Midbrain (tissue), 1 donor: ENCODE results near the gene ANO10.
"Not testable (repeated sequence)": the region's sequence is repeated elsewhere in the genome, so short reads cannot be mapped to it uniquely, and the experiment has no call there.

Experiments
- DNase-seq: peaks from one replicate; lab custom pipeline; 2025; lab: John Stamatoyannopoulos, UW

The ANO10 gene, protein sequence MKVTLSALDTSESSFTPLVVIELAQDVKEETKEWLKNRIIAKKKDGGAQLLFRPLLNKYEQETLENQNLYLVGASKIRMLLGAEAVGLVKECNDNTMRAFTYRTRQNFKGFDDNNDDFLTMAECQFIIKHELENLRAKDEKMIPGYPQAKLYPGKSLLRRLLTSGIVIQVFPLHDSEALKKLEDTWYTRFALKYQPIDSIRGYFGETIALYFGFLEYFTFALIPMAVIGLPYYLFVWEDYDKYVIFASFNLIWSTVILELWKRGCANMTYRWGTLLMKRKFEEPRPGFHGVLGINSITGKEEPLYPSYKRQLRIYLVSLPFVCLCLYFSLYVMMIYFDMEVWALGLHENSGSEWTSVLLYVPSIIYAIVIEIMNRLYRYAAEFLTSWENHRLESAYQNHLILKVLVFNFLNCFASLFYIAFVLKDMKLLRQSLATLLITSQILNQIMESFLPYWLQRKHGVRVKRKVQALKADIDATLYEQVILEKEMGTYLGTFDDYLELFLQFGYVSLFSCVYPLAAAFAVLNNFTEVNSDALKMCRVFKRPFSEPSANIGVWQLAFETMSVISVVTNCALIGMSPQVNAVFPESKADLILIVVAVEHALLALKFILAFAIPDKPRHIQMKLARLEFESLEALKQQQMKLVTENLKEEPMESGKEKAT

DNA sequence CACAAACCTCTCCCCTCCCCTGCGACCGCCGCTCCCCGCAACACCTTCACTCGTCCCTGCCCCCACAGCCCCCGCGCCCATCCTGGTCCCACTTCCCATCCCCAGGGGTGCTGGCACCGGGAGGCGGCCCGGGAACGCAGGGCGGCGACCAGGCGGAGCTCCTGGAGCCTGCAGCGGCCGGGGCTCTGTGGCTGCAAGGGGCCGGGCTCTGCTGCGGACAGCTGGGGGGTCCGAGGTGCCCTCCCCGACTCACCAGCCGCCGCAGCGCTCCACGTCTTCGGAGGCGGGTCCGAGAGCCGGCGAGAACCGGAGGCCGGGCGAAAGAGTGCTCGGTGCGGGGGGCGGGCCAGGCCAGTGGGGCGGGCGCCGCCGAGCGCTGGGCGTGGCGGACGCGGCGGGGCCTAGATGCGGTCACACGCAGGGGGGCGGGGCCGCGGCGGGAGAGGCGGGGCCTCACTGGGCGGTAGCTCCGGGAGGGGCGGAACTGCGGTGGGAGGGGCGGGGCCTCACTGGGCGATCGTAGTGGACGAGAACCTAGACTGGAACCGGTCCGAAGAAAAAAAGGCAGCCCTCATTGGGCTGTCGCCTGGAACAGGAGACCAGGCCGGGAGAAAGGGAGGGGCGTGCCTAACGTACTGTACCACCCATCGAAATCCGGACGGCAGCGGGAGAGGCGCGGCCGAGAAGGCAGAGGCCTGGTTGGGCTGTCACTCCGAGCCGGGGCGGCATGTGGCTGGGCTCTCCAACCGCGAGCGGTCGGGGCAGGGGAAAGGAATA lies at the start of gene ANO10:
Gene ANO10, minus strand, starts transcription at position 356 of the 777 bp plus-strand sequence. CDS start 16,159 bp downstream, outside the sequence.
- DNase-seq: peak; percentile 96

DNA sequence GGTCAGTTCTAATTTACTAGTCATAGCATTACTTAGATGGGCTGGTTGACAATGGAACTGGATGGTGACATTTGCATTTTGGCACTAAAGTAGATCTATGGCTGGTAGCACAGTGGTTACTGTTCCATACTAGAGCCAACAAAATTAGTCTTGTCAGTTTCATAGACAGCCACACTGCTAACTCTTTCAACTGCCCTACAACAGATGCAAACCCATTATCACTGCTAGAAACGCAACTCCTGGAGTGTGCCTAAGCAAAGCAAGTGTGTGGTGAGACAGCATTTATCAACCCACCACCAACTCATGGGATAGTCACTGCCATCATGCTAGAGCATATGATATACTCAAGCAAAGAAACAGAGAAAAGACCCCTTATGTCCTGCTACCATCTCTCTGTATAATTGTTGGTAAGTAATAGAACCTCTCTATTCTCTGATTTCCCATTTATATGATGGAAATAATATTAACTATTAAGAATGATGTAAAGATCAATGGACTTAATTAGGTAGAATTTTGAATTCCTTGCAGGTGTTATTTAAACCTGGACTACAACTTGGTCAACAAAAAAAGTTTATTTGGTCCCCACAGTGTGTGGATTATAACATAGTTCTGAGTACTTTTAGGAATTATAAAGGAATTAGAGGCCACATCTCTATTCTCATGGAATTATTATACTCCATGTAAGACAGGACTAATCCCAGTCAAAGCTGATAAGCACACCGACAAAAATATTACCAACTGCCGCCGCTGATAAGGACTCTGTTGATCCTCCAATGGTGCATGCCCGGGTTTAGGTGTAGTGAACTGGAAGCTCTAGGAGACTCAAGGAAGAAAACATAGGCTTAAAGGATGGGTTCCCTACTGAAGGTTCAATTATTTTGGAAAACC lies 49.1 kb upstream of the ANO10 start:
- DNase-seq: no peak

DNA sequence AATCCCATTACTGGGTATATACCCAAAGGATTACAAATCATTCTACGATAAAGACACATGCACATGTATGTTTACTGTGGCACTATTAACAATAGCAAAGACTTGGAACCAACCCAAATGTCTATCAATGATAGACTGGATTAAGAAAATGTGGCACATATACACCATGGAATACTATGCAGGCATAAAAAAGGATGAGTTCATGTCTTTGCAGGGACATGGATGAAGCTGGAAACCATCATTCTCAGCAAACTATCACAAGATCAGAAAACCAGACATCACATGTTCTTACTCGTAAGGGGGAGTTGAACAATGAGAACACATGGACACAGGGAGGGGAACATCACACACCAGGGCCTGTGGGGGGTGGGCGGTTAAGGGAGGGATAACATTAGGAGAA lies 43.2 kb upstream of the ANO10 start:
- DNase-seq: not testable (repeated sequence)

DNA sequence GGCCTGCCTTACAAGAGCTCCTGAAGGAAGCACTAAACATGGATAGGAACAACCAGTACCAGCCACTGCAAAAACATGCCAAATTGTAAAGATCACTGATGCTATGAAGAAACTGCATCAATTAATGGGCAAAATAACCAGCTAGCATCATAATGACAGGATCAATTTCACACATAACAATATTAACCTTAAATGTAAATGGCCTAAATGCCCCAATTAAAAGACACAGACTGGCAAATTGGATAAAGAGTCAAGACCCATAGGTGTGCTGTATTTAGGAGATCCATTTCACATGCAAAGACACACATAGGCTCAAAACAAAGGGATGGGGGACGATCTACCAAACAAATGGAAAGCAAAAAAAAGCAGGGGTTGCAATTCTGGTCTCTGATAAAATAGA lies 39.6 kb upstream of the ANO10 start:
- DNase-seq: not testable (repeated sequence)

DNA sequence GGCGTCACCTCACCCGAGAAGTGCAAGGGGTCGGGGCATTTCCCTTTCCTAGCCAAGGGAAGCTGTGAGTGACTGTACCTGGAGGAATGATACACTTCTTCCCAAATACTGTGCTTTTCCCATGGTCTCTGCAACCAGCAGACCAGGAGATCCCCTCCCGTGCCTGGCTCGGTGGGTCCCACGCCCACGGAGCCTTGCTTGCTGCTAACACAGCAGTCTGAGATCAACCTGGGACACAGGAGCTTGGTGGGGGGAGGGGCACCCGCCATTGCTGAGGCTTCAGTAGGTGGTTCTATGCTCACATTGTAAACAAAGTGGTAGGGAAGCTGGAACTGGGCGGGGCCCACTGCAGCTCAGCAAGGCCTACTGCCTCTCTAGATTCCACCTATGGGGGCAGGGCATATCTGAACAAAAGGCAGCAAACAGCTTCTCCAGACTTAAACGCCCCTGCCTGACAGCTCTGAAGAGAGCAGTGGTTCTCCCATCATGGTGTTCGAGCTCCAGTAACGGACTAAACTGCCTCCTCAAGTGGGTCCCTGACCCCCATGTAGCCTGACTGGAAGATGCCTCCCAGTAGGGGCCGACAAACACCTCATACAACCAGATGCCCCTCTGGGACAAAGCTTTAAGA lies 37.6 kb upstream of the ANO10 start:
- no peak for DNase-seq

DNA sequence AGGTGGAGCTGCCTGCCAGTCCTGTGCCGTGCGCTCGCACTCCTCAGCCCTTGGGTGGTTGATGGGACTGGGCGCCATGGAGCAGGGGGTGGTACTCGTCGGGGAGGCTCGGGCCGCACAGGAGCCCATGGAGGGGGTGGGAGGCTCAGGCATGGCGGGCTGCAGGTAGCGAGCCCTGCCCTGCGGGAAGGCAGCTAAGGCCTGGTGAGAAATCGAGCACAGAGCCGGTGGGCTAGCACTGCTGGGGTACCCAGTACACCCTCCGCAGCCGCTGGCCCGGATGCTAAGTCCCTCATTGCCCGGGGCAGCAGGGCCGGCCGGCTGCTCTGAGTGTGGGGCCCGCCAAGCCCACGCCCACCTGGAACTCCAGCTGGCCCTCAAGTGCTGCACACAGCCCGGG lies 34.6 kb upstream of the ANO10 start:
- DNase-seq: not testable (repeated sequence)

DNA sequence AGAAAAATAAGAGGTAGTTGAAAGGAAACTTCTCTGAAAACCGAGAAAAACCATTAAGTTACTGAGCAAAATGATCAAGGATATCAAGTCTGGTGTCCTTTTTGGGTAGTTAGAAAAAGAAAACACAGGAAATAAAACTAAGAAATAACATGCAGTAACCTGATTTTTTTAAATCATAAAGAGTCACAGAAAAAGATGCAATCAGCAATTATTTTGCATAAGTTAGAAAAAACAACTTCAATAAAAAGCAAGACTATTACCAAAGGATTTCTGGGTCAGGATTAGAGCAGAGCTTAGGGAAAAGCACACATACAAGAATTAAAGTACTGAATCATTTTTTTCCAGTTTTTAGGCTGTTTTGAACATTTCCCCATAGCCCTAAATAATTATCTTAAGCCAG lies 28.5 kb upstream of the ANO10 start:
- no peak for DNase-seq

DNA sequence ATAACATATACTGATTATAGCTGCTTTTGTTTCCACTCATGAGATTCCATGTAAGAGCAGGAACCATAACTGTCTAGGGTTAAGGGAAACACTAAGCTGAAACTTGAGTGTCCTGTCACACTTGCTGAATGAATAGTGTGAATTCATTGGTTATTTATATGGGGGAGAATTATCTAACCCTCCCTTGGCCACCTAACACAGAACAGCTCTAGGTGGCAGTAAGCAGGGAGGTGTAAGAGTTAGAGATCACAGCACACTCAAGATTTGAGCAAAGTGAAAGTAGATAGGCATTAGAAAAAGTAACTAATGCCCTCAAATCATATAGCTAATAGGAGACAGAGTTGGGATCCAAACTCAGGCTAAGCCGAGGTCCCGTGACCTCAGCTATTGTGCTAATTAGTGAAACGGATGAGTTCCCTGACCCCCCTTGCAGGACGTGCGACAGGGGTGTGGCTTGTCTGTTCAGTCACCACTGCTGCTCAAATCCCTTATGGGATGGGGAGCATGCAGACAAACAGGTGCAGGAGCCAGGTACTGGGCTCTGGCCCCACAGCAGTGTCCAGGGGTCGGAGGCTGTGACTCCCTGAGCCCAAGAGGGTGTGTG lies 27.7 kb upstream of the ANO10 start:
- no peak for DNase-seq

DNA sequence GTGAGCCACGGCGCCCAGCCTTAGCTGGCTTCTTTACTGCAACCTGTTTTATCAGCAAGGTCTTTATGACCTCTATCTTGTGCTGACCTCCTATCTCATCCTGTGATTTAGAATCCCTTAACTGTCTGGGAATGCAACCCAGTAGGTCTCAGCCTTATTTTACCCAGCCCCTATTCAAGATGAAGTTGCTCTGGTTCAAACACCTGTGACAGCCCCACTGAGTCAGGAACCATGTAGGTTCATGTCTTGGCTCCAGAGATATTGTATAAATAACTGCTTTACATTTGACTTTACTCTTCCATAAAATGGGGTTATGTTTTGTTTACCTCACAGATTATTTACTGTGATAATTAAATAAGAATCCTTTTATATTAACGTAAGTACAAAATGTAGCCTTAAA lies 27.1 kb upstream of the ANO10 start:
- no peak for DNase-seq

DNA sequence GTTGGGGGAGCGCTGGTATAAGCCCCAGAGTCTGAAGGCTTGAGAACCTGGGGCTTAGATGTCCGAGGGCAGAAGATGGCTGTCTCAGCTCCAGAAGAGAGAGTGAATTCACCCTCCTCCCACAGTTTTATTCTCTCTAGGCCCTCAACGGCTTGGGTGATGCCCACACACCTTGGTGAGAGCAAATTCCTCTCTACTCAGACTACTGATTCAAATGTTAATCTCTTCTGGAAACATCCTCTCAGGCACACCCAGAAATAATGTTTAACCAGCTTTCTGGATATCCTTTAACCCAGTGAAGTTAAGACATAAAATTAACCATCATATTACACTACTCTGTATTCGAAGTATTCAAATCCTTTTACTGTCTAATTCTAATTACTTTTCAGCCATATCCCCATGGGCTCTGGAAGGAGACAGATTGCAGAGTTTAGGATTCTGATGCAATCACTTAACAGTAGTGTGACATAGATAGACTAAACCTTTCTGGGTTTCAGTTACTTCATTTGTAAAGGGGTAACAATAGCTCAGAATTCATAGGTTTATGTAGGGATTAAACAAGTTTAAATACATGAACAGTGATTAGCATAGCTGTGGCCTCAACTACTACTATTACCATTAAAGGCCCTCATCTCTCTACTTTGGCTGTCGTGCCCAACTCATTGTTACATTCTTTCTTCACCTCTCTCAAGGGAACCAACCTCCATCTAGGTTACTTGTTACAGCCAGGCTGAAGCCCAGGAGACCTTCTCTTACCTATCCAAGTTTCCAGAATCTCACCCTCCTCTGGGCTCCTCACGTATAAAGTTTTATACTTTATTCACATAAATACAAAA lies 25.7 kb upstream of the ANO10 start:
- no peak for DNase-seq

DNA sequence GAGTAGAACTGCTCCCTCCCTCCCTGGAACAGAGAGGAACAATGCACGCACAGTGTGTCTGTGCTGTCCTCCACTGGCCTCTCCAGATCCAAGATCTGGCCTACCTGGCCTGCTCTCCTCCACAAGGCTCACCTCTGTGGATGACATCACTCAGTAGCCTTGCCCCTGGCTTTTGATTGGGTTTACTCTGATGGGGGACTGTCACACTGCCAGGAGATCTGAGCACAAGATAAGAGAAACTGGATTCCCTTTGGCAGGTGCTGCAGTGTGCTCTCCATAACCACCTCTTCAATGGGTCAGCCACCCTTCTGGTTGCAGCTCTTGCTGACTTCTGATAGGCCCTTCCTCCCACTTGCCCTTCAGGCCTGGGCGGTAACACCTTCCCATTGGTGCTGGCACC lies 22.6 kb upstream of the ANO10 start:
- no peak for DNase-seq

DNA sequence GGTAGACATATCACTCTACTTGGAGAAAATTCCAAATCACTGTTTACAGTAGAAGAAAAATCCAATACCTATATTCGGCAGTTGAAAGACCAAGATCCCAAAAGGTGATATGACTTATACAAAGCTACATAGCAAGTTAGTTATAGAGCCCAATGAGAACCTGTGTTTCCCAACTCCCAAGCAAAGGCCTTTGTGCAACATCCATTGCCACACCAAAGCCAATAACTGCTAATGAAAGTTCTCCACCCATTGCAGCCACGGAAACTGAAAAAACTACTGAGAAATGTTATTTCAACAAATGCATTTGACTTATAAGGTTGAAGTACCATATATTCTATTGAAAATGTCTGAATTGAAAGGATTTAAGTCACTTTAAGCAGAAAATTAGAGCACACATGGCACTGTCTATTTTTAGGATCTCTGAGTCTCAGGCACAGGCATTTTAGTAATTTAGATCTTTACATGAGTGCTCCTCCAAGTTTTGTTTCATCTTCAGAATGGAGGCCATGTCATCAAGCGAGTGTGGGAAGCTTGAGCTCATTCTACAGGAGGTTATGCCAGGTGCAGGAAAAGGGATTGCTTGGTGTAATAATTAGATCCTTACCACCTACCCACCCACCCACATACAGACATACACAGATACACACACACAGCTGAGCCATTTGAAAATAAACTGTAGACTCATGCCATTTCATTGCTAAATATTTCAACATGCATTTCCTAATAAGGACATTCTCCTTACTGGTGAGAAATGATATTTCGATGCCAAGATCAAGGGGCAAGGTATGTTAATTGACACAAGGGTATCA lies 19.7 kb upstream of the ANO10 start:
- DNase-seq: no peak

DNA sequence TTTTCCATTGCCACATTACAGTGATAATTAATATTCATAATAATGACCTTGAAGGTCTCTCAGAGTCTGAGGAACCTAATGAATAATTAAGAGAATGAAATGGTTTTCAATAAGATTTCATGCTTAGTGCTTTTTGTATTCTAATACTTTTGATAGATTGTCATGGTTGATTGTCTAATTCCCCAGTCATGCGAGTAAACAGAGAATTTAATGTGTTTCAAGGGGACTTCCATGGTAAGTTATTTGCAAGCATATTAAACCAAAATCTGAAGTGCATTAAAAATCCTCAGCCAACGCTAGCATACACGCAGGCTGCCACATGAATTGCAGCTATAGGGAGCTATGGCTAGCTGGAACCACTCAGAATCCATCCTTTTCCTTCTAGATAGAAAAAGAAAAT lies 18.9 kb upstream of the ANO10 start:
- no peak for DNase-seq

DNA sequence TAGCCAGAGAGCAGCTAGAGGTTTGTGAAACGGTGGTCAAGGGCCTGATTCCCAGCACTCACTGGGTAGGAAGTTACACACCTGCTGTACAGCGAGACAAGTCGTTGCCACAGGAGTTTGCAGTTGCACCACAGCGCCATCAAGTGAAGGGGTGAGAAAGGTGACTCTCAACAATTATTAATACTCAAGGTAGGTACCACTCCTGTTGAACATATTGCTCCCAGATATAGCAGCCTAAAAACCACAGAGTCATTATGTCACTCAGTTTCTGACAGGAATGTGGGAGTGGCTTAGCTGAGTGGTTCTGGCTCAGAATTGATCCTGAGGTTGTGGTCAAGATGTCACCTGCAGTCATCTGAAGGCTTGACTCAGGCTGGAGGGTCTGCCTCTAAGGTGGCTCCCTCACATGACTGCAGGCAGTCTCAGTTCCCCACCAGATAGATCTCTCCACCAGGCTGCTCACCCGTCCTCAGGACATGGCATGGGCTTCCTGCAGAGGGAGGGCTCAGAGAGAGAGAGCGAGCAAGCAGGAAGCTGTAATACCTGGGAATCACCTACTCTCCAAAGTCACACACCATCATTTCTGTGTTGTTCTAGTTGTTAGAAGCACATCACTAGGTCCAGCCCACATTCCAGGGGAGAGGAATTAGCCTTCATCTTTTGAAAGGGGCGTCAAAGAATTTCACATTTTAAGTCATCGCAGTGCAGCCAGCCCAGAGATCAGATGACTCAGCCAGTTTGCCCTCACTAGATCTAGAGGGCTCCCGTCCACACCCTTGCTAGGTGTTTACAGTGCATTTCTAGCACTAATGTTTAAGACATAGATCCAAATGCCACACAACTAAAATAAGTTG lies 17.0 kb upstream of the ANO10 start:
- no peak for DNase-seq

DNA sequence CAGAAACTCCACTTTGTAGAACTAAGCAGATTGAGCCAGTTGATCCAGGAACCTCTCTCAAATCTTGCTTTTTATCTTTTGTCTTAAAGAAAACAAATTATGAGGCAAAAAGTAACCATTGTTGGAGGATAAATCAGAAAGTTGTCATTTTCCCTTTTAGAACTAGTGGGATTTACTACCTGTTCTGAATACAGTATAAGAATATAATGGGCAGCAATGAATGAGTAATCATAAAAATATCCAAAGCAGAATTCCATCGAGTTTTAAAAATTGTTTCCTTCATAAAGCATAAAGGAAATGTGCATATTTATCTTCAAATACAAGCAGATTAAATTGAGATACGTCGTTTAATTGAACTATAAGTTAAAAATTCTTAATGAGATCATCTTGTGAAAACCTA lies 15.9 kb upstream of the ANO10 start:
- no peak for DNase-seq

DNA sequence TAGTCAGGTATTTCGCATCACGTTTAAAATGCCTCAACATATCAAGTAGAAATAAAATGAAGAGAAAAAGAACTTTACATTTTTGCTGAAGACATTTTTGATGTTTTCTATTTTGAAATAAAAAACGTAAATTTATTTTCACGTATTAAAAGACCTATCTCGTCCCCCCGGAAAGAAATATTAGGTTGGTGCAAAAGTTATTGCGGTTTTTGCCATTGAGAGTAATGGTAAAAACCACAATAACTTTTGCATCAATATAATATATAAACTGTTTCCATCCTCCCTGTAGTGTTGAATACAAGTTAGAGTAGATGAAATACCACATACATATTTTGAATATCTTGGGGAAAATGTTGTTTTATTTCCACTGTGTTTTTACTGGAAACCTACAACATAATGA lies 11.2 kb upstream of the ANO10 start:
- no peak for DNase-seq

DNA sequence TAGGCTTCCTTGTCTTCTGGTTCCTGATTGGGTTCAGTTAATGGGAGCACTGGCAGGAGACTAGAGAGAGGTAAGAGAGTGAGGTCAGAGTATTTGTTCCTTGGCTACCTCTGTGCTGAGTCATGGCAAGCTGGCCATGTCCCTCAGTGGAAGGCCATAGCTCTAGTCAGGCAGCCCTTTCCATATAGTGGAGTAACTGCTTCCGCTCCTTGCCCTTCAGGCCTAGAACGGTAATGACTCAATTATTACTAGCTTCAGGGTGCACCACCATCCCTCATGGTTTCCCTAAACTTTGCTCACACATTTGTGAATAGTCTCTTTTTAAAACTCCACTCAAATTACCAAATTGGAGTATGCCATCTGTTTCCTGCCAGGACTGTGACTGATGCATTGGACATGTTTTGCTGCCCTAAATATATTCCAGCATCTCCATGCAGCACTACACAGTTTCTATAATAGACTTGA lies 10.5 kb upstream of the ANO10 start:
- DNase-seq: no peak

DNA sequence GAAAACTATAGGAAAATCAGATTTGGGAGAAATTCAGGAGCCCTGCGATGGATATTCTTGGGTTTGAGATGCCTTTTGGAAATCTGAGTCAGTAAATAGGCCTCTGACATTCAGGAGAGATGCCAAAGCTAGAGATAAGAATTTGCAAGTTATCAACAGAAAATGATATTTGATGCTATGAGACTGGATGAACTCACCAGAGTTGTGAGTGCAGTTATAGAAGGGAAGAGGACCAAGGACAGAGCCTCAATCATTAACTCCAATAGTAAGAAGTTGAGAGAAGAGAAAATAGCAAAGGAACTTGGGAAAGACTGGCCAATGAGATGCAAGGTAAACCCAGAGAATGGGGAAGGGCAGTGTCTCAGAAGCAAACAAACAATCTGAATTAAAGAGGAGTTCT lies 7.9 kb upstream of the ANO10 start:
- DNase-seq: no peak
